Ureter (tissue), 1 donor: ENCODE measurements around the gene ZNF205. TPM values are rescaled to one million over a fixed set of nuclear protein-coding genes. Genes with fewer than 3 reads are reported as not detected.

Experiments used
- DNase-seq: peaks from one replicate; pipeline ENCODE4 v3.0.0-alpha.2; 2020; ENCODE audit warnings: low spot score
- total RNA-seq: library from RNA; stranded (reverse); gene quantifications from one replicate; pipeline ENCODE4 v1.2.4, GENCODE V29; 2023
- donor health status: DM: yes; HTN: yes; CAD: no.

The ZNF205 gene
- total RNA-seq, 1 donor from 2014 or later, result 8.2 TPM

DNA sequence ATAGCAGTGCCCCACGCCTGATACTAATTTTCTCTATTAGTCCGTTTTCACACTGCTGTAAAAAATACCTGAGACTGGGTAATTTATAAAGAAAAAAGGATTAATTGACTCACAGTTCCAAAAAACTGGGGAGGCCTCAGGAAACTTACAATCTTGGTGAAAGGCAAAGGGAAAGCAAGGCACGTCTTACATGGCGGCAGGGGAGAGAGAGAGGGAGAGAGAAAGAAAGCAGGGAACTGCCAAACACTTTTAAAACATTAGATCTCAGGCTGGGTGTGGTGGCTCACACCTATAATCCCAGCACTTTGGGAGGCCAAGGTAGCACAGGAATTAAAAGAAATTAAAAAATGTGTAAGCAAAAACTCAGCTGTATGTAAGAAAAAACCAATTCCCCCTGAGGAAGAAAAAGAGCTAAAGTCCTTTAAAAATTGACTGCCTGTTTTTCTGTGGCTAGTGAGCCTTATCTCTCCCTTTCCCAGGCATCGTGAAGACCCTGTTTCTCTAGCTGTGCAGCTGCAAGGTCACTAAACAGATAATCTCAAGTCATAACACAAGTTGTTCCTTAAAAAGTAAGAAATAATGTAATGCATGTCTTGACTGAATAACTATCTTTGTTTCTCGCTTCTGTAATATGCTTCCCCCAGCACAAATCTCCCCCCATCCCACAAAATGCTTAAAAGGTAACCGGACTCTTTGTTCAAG, 27.3 kb upstream of the ZNF205 start:
- DNase-seq, result no peak

DNA sequence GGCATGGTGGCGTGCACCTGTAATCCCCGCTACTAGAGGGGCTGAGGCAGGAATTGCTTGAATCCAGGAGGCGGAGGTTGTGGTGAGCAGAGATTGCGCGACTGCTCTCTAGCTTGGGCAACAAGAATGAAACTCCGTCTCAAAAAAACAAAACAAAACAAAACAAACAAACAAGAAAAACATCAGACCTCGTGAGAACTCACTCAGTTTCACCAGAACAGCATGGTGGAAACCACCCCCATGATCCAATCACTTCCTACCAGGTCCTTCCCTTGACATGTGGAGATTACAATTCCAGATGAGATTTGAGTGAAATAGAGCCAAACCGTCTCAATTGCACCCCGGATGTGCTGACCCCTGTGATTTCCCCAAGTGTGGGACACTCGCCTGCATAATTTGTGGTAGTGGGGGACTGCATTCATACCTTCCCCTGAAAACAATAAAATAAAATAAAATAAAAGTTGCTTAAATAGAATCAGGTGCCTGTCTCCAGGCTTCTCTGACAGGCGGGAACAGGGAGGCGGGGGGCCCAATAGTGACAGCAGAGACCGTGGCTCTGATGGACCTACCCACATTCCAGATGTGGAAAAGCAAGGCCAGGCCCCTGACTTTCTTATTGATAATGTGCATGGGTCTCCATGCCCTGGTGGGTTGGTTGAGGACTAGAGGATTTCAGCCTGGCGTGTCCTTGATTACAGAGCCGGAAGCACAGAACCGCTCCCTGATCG, 26.4 kb upstream of the ZNF205 start:
- DNase-seq, result no peak

DNA sequence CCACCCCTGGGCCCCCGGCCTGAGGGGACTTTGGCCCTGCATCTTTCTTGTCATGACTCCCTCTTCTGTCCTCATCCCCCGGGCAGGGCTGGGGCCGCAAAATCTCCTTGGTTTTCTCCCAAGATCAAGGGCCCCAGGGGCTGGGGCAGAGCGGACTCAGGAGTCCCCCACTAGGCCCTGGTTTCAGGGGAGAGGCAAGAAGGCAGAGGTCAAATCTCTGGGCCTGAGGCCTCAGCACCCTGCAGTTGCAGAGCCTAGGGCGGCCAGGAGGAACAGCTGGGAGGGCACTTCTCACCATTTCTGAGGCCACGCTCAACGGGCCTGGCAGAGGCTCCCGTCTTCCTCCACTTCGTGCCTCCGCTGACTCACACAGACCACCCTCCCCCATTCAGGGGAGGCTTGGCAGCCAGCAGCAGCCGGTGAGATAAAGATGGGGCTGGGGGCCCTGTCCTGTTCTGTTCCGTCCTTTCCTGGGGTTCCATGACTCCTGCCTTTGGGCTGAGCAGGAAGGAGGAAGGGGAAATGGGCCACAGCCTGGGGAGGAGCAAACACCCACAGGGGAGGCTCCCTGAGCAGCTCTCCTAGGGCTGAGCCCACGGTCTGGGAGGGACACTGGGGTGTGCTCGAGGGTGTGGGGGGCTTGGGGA, 25.7 kb upstream of the ZNF205 start:
- no peak for DNase-seq

DNA sequence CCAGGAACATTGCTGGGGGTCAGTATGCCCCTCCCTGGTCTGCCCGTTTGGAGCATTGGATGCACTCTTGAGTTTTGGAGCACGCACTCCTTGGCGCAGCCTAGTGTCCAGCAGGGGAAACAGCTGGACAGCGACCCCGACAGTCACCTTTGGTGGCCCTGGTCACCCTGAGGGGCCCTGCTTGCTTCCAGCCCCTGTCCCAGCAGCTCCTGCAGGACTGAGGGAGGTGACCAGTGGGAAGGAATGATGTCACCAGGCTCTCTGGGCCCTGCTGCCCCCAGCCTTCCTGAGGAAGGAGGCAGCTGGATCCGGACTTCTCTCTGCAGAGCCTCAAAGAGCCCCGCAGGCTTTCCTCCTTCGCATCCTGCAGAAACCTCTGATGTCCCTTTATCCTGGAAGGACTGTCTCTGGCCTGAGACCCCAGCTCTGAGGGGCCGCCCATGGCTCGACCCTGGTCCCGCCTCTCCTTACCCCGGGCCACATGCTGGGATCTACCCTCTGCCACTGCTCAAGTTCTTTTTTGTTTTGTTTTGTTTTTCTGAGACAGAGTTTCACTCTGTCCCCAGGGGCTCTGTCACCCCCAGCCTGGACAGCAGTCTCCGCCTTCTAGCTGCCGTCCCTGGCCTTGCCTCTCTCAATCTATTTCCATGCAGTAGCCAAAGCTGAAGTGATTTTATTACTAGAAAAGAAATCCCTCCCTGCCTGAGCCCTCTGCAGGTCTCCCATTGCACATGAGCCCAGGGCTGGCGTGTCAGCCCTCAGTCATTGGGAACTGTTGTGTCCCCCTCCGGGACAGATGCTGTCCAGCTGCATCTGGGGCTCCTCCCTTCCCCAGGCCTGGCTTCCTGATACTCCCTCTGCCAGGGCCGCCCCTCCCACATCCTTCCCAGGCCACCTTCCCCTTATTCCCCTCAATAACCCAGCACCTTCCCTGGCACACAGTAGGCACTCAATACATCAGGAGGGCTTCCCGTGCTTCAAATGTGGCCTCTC, 24.8 kb upstream of the ZNF205 start:
- no peak for DNase-seq

DNA sequence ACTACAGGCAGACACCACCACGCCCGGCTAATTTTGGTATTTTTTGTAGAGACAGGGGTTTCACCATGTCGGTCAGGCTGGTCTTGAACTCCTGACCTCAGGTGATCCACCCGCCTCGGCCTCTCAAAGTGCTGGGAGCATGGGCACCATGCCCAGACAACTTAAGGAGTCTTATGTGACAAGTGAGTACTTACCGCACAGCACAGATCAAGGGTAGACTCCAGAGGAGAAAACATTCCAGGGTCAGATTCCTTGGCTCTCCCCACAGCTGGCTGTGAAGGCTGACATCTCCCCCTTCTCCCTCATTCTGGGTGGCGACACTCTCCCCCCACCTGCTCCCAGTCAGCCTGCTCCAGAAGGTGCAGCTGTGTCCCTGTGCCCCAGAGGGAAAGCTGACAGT, 23.9 kb upstream of the ZNF205 start:
- DNase-seq, result no peak

DNA sequence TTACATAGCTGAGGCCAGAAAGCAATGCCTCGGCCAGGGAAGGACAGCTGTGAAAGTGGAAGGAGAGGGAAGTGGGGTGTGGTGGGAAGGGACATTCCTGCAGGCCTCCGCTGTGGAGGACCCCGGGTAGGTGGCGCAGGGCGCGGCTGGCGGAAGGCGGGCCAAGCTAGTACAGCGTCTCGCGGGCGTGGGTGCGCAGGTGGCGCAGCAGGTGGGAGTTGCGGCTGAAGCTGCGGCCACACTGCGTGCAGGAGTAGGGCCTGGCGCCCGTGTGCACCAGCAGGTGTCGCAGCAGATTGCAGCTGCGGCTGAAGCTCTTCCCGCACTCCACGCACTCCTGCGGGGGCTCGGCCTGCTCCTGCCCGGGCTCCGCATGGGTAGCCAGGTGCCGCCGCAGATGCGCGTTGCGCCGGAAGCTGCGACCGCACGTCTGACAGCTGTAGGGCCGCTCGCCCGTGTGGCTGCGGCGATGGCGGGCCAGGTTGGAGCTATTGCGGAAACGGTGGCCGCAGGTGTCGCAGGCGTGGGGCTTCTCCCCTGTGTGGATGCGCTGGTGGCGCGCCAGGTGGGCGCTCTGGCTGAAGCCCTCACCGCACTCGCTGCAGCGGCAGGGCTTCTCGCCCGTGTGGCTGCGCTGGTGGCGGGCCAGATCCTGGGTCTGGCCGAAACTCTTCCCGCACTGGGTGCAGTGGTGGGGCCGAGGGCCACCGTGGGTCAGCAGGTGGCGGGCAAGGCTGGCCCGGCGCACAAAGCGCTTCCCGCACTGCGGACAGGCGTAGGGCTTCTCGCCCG, 23.3 kb upstream of the ZNF205 start:
- no peak for DNase-seq

DNA sequence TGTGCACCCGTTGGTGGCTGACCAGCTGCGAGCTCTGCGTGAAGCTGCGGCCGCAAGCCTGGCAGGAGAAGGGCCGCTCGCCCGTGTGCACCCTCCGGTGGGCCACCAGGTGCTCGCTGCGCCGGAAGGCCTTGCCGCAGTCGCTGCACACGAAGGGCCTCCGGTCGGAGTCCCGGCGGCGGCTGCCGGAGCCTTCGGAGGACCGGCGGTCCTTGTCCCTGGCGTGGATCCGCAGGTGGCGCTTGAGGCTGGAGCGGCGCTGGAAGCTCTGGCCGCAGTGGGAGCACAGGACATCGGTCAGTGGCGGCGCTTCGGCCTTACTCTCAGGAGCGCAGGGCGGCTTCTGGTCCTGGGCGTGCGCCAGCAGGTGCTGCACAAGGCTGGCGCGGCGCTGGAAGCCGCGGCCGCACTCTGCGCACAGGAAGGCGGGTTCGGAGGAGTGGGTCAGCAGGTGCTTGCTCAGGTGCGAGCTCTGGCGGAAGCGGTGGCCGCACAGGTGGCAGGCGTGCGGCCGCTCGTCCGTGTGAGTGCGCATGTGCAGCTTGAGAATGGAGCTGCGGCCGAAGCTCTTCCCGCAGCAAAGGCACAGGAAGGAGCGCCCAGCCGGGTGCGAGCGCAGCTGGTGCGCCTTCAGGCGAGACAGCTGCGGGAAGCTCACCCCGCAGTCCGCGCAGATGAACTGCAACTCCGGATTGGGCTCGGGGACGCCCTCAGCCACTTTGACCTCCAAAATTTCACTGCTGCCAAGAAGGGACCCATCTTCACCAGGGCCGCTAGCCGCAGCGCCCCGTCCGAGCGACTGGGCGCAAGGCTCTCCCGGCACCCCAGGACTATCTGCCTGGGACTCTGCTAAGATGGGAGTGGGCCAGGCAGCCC, 22.4 kb upstream of the ZNF205 start:
- no peak for DNase-seq

DNA sequence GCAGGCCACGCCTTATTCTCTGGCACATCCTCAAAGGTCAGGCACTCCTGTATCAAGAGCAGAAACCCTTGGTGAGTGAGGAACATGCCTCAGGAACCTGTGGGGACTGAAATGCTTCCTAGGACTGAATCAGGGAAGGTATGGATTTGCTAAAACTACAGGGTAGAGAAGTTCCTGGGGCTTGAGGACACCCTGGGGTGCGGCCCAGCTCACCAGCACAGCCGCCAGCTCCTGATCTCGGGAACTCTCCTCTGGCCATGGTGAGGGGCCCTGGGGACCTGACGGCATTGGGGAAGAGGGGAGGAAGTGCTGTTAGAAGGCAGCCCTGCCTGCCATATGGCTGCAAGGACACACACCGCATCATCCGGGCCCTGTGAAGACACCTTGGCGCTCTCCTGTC, 20.8 kb upstream of the ZNF205 start:
- no peak for DNase-seq

DNA sequence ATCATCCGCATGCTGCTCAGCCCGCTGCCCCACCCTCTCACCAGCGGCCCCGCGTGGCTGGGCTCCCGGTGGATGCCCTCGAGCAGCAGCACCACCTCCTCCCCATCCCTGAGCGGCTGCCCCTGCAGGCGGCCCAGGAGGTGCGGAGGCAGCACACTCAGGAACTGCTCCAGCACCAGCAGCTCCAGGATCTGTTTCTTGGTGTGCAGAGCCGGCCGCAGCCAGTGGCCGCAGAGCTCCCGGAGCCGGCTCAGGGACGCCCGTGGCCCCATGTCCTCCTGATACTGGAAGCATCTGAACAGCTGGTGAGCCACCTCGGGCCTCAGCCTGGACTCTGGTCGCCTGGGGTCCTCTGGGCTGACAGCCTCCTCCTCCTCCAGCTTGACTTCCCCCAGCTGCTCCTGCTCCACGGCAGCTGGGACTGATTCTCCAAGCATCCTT, 19.9 kb upstream of the ZNF205 start:
- no peak for DNase-seq

DNA sequence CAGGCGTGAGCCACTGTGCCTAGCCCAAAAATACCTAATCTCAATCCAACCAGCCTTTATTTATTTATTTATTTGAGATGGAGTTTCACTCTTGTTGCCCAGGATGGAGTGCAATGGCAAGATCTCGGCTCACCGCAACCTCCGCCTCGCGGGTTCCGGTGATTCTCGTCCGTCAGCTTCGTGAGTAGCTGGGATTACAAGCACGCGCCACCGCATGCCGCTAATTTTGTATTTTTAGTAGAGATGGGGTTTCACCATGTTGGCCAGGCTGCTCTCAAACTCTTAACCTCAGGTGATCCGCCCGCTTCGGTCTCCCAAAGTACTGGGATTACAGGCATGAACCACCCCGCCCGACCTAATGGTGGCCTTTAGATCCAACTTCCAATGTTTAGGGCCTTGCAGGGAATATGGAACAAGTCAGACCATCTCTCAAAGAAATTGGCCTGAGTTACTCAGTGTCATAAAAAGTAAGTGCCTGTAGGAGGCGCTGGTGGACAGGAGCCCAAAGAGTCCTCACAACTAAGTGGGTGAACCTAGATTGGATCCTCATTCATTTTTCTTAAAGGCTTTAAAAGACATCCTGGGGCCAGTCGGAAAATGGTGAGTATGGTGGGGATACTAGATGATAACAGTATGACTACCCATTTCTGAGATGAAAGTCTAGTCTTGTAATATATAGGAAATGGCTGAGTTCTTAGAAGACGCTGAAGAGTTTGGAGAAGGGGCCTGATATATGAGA, 17.9 kb upstream of the ZNF205 start:
- no peak for DNase-seq

DNA sequence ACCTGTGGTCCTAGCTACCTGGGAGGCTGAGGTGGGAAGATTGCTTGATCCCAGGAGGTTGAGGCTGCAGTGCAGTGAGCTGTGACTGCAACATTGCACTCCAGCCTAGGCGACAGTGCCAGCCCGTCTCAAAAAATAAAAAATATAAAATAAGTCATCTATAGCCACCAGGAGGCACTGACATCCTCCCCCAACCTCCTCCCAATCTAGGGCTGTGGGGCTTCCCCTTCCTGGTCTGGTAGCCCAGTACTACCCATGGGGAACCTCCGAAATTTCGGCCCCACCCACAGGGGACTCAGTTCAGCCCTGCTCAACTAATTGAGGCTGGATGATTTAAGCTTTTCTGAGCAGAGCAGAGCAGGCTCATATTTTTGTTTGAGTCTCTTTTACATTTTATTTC, 16.5 kb upstream of the ZNF205 start:
- no peak for DNase-seq

DNA sequence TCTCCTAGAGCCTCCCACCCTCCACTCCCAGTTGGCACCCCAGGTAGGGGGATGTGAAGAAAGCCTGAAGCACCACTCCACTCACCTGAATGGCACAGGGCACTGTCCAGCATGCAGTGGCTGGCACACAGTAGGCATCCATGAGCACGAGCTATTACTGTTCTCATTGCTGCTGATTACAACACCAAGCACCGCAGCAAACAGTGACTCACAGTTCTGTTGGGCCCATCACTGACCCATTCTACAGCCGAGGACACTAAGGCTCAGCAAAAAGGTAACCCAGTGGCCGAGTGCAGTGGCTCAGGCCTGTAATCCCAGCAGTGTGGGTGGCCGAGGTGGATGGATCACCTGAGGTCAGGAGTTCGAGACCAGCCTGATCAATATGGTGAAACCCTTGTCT, 16.0 kb upstream of the ZNF205 start:
- DNase-seq, result no peak

DNA sequence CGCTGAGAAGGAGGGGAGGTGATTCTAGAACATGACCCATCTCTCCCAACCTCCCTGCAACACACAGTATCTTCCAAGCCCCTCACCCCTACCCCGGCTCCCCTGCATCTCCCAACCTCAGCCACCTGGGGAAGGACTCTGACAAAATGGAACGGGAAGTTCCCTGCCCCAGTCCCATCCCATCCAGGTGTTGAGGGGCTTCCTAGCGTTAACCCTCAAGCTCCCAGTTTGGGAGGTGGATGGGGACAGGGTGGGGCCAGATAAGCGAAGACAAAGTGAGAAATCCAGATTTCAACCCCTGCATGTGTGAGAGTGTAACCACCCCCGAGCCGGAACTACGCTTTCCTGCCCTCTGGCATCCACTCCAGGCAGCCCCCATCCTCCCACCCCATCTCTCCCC, 15.1 kb upstream of the ZNF205 start:
- DNase-seq, result no peak

DNA sequence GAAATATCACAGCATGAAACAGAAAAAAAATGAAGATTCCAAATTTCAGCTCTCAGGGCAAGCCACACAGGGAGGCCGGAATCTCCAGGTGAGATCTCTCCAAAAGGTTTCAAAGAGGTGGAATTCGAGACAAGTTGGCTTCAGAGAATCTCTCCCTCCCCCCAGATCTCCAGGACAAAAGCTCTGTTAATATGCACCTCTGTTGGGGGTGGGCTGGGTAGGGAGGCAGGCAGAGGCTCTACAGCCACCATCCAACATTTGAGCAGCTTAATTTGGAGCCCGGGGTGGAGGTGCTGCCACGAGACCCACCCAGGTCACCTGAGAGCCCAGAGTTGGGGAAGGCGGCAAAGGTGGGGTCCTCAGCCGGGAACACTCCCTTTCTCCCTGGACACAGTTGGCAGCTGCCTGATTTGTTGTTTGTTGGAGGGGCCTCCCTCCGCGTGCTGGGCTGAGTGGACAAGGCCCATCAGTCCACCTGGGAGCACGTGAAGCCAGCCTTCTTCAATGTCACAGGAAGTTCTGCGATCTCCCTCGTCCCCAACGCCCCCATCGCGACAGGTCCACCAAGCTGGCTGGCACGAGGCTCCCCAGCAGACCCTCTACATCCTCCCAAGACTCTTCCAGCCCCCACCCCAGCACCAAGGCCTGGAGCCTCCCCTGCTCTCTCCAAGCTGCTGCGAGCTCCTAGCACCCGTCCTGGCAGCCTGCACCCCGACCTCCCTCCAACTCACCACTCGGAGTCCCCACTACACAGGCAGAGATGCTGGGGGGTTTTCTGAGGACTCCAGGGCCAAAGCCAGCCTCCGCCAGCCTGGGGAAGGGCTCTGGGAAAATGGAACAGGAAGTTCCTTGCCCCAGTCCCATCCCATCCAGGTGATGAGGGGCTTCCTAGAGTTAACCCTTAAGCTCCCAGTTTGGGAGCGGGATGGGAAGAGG, 13.7 kb upstream of the ZNF205 start, which contains the start of gene ZSCAN10:
TSS of gene ZSCAN10 (minus strand) at position 836 of the 936 bp plus-strand sequence. CDS start 6,357 bp downstream, outside the sequence.
- no peak for DNase-seq

DNA sequence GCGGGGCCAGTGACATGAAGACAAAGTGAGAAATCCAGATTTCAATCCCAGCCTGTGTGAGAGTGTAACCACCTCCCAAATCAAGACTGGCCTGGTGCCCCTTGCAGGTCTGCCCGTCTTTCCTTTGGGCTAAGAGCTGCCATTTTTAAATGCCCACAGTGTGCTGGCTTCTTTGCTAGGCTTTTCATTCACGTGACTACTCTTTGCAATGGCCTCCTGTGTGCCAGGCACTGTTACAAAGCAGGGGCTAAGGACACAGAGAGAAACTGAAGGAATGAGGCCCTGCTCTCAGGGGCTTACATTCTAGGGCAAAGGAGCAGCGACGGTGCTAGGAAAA, 13.0 kb upstream of the ZNF205 start:
- DNase-seq, result no peak

DNA sequence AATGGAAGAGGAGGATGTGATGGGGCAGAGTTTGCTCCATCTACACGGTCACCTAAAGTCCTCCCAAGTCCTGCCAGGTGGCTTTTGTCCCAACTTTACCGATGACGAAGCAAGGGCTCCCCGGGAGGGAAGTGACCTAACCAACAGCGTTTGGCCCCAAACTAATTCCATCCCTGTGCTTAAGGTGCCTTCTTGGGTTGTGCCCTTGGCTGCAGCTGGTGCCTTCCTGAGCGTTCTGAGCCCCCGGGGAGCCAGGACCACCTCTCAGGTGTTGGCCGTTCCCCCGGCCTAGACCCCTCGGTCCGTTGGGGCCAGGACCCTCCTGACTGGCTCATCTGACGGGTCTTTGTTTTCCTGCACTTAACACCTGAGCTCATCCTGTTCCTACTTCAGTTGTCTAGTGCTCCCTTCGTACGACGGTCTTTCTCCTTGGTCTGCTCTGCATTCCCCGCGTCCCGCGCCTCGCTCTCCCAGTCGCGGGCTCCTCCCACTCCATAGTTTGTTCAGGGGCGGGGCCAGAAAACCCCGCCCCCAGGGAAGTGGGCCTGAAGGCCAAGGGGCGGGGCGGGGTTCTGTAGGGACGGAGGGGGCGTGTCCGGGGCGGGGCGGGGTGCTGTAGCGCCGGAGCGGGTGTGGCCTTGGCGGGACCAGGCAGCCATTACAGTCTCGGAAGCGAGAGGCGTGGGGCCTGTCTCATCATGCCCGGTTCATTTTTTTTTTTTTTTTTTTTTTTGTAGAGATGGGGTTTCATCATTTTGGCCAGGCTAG, 12.5 kb upstream of the ZNF205 start:
- DNase-seq, result peak; percentile 92
